HepG2 (cell line): ENCODE data around the gene XCR1.

Source experiments
- ELF4 ChIP-seq: sonication (generic); formaldehyde crosslinking; IDR thresholded peaks from 2 replicates; pipeline ENCODE4 v1.5.0; 2020; ENCODE audit warnings: missing genetic modification reagents, mild to moderate bottlenecking, moderate library complexity, borderline replicate concordance
- NBN ChIP-seq: fragments of 450-650 bp; conservative IDR thresholded peaks from 2 replicates; pipeline ENCODE4 v1.6.1; 2017
- TMF1 ChIP-seq: sonication (generic); formaldehyde crosslinking; IDR thresholded peaks from 2 replicates; pipeline ENCODE4 v1.8.1; 2022; ENCODE audit warnings: low read depth, missing genetic modification reagents
- ZNF850 ChIP-seq: sonication (generic); formaldehyde crosslinking; conservative IDR thresholded peaks from 2 replicates; pipeline ENCODE4 v1.9.0; 2021; ENCODE audit warnings: mild to moderate bottlenecking, missing genetic modification reagents
- TF ChIP-seq, protein P1 (sequence below): sonication (generic); formaldehyde crosslinking; IDR thresholded peaks from 2 replicates; pipeline ENCODE4 v1.4.0; 2020; ENCODE audit warnings: mild to moderate bottlenecking, missing genetic modification reagents
- TF ChIP-seq, protein P2 (sequence below): sonication (generic); formaldehyde crosslinking; IDR thresholded peaks from 2 replicates; pipeline ENCODE4 v1.4.0; 2020; ENCODE audit warnings: missing genetic modification reagents

DNA sequence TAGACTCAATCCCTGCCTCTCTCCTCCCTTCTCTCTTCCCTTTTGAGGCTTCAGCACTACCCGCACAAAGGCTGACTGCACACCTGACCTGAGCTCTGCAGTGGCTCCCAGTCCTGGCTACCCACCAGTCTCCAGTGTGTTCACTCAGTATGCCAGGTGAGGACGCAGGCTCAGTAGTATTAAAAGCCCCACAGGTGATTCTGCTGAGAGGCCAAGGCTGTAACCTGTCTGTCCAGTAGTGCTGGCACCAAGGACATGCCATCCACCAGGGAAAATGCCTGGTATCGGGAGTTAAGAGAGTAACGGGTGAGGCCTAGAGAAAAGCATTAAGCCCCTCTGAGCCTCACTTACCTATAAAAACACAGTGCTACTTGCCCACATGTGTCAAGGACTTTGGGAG lies 52.6 kb downstream of the XCR1 start:
- TF ChIP-seq ZNF850 (CRISPR knock-in tag) = no peak
- no peak for TF ChIP-seq ELF4 (CRISPR knock-in tag)
- TF ChIP-seq, protein P1, sequence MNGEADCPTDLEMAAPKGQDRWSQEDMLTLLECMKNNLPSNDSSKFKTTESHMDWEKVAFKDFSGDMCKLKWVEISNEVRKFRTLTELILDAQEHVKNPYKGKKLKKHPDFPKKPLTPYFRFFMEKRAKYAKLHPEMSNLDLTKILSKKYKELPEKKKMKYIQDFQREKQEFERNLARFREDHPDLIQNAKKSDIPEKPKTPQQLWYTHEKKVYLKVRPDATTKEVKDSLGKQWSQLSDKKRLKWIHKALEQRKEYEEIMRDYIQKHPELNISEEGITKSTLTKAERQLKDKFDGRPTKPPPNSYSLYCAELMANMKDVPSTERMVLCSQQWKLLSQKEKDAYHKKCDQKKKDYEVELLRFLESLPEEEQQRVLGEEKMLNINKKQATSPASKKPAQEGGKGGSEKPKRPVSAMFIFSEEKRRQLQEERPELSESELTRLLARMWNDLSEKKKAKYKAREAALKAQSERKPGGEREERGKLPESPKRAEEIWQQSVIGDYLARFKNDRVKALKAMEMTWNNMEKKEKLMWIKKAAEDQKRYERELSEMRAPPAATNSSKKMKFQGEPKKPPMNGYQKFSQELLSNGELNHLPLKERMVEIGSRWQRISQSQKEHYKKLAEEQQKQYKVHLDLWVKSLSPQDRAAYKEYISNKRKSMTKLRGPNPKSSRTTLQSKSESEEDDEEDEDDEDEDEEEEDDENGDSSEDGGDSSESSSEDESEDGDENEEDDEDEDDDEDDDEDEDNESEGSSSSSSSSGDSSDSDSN = no peak
- TF ChIP-seq NBN = no peak
- TF ChIP-seq, protein P2, sequence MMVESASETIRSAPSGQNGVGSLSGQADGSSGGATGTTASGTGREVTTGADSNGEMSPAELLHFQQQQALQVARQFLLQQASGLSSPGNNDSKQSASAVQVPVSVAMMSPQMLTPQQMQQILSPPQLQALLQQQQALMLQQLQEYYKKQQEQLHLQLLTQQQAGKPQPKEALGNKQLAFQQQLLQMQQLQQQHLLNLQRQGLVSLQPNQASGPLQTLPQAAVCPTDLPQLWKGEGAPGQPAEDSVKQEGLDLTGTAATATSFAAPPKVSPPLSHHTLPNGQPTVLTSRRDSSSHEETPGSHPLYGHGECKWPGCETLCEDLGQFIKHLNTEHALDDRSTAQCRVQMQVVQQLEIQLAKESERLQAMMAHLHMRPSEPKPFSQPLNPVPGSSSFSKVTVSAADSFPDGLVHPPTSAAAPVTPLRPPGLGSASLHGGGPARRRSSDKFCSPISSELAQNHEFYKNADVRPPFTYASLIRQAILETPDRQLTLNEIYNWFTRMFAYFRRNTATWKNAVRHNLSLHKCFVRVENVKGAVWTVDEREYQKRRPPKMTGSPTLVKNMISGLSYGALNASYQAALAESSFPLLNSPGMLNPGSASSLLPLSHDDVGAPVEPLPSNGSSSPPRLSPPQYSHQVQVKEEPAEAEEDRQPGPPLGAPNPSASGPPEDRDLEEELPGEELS (CRISPR knock-in tag) = no peak
- TF ChIP-seq TMF1 = no peak
